Calu3 (cell line): Measurements from ENCODE around the gene COL11A2. TPM values are rescaled to one million over a fixed set of nuclear protein-coding genes. Genes with fewer than 3 reads are reported as not detected.

Experiments used
- BruUV-seq: library from RNA; stranded (reverse); fragments of 400-500 nt; replicated peaks from 2 replicates; lab custom pipeline; 2021; lab: Mats Ljungman, UMichigan
- CTCF ChIA-PET: fragments of 300-600 bp; sonication (Branson Sonifier 250); formaldehyde crosslinking; loops from one replicate; lab custom pipeline; 2022; ENCODE audit warnings: antibody characterized with exemption; lab: Charles Lee
- DNase-seq: peaks from one replicate; pipeline ENCODE4 v3.0.0; 2022
- H3K27ac Mint-ChIP-seq: one replicate; pipeline ENCODE4 v1.8.0; 2022; ENCODE audit warnings: mixed read lengths; ENCODE audit not compliant: unreplicated experiment
- H3K27me3 Mint-ChIP-seq: one replicate; pipeline ENCODE4 v1.8.0; 2022; ENCODE audit warnings: mixed read lengths; ENCODE audit not compliant: unreplicated experiment
- H3K36me3 Mint-ChIP-seq: one replicate; pipeline ENCODE4 v1.8.0; 2022; ENCODE audit warnings: mild to moderate bottlenecking, moderate library complexity, mixed read lengths; ENCODE audit not compliant: insufficient read depth, unreplicated experiment
- H3K4me1 Mint-ChIP-seq: one replicate; pipeline ENCODE4 v1.8.0; 2022; ENCODE audit warnings: mild to moderate bottlenecking, low read depth, mixed read lengths; ENCODE audit not compliant: unreplicated experiment
- H3K4me3 Mint-ChIP-seq: one replicate; pipeline ENCODE4 v1.8.0; 2022; ENCODE audit warnings: mild to moderate bottlenecking, low read depth, moderate library complexity, mixed read lengths; ENCODE audit not compliant: unreplicated experiment
- H3K9me3 Mint-ChIP-seq: one replicate; pipeline ENCODE4 v1.8.0; 2022; ENCODE audit warnings: low read depth, mixed read lengths; ENCODE audit not compliant: unreplicated experiment
- intact Hi-C: fragments of 100-400 bp; cut with micrococcal nuclease; formaldehyde crosslinking; loops from one replicate; pipeline ENCODE4 v1.10.0; 2022; ENCODE audit not compliant: unreplicated experiment
- total RNA-seq: library from RNA; stranded (reverse); gene quantifications from 2 replicates; pipeline ENCODE4 v1.2.3, GENCODE V29; 2022
- TF ChIP-seq, protein P1 (sequence below): fragments of 200-600 bp; IDR thresholded peaks from one replicate; pipeline ENCODE4 v1.8.0; 2022; ENCODE audit warnings: antibody characterized with exemption; ENCODE audit not compliant: unreplicated experiment

COL11A2 gene
- total RNA-seq, 1 experiment from 2014 or later: 1.8 TPM

GRCh38 chr6:33168284-33168601 is 24.0 kb downstream of the COL11A2 start:
- CTCF ChIA-PET: no interaction called here
- Mint-ChIP-seq H3K36me3 (no peaks in the 10 kb centered on the region), H3K27ac (no peak overlapping the region), H3K4me1 (peaks cover 9% of the 10 kb centered on the region), H3K27me3 (peaks cover 86% of the 10 kb centered on the region), H3K4me3 (no peak overlapping the region), H3K9me3 (no peaks in the 10 kb centered on the region)
- TF ChIP-seq, protein P1, sequence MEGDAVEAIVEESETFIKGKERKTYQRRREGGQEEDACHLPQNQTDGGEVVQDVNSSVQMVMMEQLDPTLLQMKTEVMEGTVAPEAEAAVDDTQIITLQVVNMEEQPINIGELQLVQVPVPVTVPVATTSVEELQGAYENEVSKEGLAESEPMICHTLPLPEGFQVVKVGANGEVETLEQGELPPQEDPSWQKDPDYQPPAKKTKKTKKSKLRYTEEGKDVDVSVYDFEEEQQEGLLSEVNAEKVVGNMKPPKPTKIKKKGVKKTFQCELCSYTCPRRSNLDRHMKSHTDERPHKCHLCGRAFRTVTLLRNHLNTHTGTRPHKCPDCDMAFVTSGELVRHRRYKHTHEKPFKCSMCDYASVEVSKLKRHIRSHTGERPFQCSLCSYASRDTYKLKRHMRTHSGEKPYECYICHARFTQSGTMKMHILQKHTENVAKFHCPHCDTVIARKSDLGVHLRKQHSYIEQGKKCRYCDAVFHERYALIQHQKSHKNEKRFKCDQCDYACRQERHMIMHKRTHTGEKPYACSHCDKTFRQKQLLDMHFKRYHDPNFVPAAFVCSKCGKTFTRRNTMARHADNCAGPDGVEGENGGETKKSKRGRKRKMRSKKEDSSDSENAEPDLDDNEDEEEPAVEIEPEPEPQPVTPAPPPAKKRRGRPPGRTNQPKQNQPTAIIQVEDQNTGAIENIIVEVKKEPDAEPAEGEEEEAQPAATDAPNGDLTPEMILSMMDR: no peak
- no peak for DNase-seq
- intact Hi-C loops: no loop called here
- no TSS peak for BruUV-seq

GRCh38 chr6:33167374-33168283 is 24.6 kb downstream of the COL11A2 start:
- no TSS peak for BruUV-seq
- Mint-ChIP-seq H3K4me3 (no peak overlapping the region), H3K36me3 (no peaks in the 10 kb centered on the region), H3K27me3 (peaks cover 86% of the 10 kb centered on the region), H3K9me3 (no peaks in the 10 kb centered on the region), H3K27ac (no peak overlapping the region), H3K4me1 (peaks cover 5% of the 10 kb centered on the region)
- TF ChIP-seq, protein P1: no peak
- no peak for DNase-seq
- intact Hi-C loops: no loop called here
- CTCF ChIA-PET: no interaction called here

DNA sequence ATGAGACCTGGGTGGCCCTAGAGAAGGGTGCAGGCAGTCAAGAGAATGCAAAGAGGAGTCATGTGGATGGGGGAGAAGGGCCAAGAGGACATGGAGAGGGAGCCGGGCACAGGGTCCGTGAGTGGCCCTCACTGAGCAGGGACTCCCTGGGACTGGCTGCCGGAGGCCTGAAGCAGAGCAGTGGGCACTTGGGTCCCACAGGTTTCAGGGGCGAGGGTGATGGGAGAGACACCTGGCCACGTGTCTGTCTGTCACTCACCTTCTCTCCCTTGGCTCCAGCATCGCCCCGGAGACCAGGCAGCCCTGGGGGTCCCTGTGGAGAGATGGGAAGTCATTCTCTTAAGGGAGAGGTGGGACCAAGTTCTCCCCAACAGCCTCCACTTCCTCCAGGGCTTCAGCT is 25.5 kb downstream of the COL11A2 start:
- Mint-ChIP-seq H3K27ac (no peak overlapping the region), H3K27me3 (peaks cover 87% of the 10 kb centered on the region), H3K4me1 (peaks cover 5% of the 10 kb centered on the region), H3K9me3 (no peaks in the 10 kb centered on the region), H3K4me3 (no peak overlapping the region), H3K36me3 (peaks cover 3% of the 10 kb centered on the region)
- CTCF ChIA-PET: no interaction called here
- intact Hi-C loops: no loop called here
- TF ChIP-seq, protein P1: no peak
- BruUV-seq: no TSS peak
- no peak for DNase-seq

DNA sequence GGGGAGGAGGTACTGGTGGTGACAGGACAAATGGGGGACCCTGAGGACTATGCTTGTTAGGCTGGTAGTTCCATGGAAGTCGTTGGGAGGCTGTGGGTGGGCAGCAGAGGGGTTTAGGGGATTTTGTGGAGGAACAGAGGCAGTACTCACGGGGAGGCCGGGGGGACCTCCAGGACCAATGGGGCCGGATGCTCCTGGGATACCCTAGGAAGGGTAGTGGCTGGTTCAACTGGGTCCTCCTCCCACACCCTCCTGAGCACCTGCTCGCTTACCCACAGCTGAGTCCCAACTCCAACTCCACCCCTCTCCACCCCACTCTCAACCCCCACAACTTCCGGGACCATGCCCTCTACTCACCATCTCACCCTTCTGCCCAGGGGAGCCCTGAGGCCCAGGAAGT is 25.9 kb downstream of the COL11A2 start:
- no TSS peak for BruUV-seq
- DNase-seq: no peak
- intact Hi-C loops: no loop called here
- no peak overlapping the region for H3K27ac Mint-ChIP-seq
- no peaks in the 10 kb centered on the region for H3K9me3 Mint-ChIP-seq
- H3K36me3 Mint-ChIP-seq: peaks cover 7% of the 10 kb centered on the region
- peaks cover 10% of the 10 kb centered on the region for H3K4me1 Mint-ChIP-seq
- TF ChIP-seq, protein P1: no peak
- CTCF ChIA-PET: no interaction called here
- peaks cover 92% of the 10 kb centered on the region for H3K27me3 Mint-ChIP-seq
- no peak overlapping the region for H3K4me3 Mint-ChIP-seq
